Measurements from ENCODE around the gene TMCO6. TPM values are rescaled to one million over a fixed set of nuclear protein-coding genes. Genes with fewer than 3 reads are reported as not detected.

The TMCO6 gene
- total RNA-seq, 6 donors from 2014 or later = 11.8 to 99.7 (median 31.3) TPM

DNA sequence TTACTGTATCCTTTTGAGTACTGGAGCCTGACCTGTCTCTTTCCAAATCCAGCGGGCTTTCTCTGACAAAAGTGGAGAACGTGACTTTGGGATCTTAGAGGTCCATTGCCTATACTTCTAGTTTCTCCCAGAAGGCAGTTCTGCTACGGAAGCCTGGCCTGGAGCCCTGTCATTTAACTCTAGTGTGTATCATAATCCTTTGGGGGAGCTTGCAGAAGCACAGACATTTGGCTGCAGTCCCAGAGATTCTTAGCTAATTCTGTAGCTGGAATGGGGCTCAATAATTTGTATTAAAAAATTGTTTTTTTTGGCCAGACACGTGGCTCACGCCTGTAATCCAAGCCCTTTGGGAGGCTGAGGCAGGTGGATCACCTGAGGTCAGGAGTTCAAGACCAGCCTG lies 55.0 kb downstream of the TMCO6 start:
- no peak for ATAC-seq (ENCODE audit: low FRiP score in 2 of 2)
- H3K27ac ChIP-seq = no peak overlapping the region
- H3K4me3 ChIP-seq = no peak overlapping the region
- TF ChIP-seq POLR2AphosphoS5 (IDR thresholded peaks at IDR 0.05) (no peak), EP300 (IDR thresholded peaks at IDR 0.05) (no peak), CTCF (IDR thresholded peaks at IDR 0.05) (no peak), POLR2A (IDR thresholded peaks at IDR 0.05) (no peak)
- H3K9me3 ChIP-seq = no peaks in the 10 kb centered on the region
- H3K27me3 ChIP-seq = no peaks in the 10 kb centered on the region
- H3K4me1 ChIP-seq = peaks cover 15 to 31% (median 19%) of the 10 kb centered on the region in 4 donors
- peaks cover 39 to 60% (median 51%) of the 10 kb centered on the region in 4 donors for H3K36me3 ChIP-seq
- no peak for DNase-seq
- 70 to 82% methylated on average over 5 of the region's 5 CpGs for WGBS, 2 donors

Other genes starting within 250 kb of the TMCO6 start
- 100 to 1,000 TPM in 5 of 6 donors, 10 to 100 TPM in 1; 97.0 to 338 (median 135) TPM for gene ANKHD1, start 237.6 kb upstream of the TMCO6 start, total RNA-seq
- gene EIF4EBP3, start 91.8 kb upstream of the TMCO6 start, total RNA-seq = 10 to 100 TPM; 12.1 to 32.5 (median 21.0) TPM
- 10 to 100 TPM; 23.1 to 31.6 (median 29.6) TPM for gene SRA1, start 82.0 kb upstream of the TMCO6 start, total RNA-seq
- 100 to 1,000 TPM in 1 of 6 donors, 10 to 100 TPM in 5; 14.1 to 127 (median 28.4) TPM for gene APBB3, start 74.9 kb upstream of the TMCO6 start, total RNA-seq
- 10 to 100 TPM; 30.4 to 92.3 (median 56.7) TPM for gene SLC35A4, start 74.6 kb upstream of the TMCO6 start, total RNA-seq
- gene CD14, start 6.3 kb upstream of the TMCO6 start, total RNA-seq = 100 to 1,000 TPM in 4 of 6 donors, 10 to 100 TPM in 2; 27.3 to 195 (median 102) TPM
- gene NDUFA2, start 8.2 kb downstream of the TMCO6 start, total RNA-seq = 10 to 100 TPM; 26.2 to 59.6 (median 51.8) TPM
- gene IK, start 8.4 kb downstream of the TMCO6 start, total RNA-seq = 100 to 1,000 TPM in 2 of 6 donors, 10 to 100 TPM in 4; 72.2 to 153 (median 83.5) TPM
- 10 to 100 TPM; 23.2 to 44.0 (median 24.5) TPM for gene WDR55, start 25.5 kb downstream of the TMCO6 start, total RNA-seq
- gene DND1, start 34.1 kb downstream of the TMCO6 start, total RNA-seq = 1 to 10 TPM in 5 of 6 donors, under 1 TPM in 1; 0.92 to 3.6 (median 1.6) TPM
- gene HARS1, start 51.9 kb downstream of the TMCO6 start, total RNA-seq = 10 to 100 TPM; 40.7 to 57.6 (median 44.6) TPM
- 100 to 1,000 TPM in 1 of 6 donors, 10 to 100 TPM in 5; 19.7 to 136 (median 24.2) TPM for gene HARS2, start 52.0 kb downstream of the TMCO6 start, total RNA-seq
- gene ZMAT2, start 61.0 kb downstream of the TMCO6 start, total RNA-seq = 10 to 100 TPM; 18.5 to 49.9 (median 35.0) TPM
- gene PCDHA1, start 146.7 kb downstream of the TMCO6 start, total RNA-seq = under 1 TPM in 1 of 6 donors, not detected in 5; 0.13 TPM
- gene PCDHA2, start 155.4 kb downstream of the TMCO6 start, total RNA-seq = under 1 TPM in 3 of 6 donors, not detected in 3; 0.13 to 0.78 (median 0.30) TPM
- gene PCDHA3, start 161.6 kb downstream of the TMCO6 start, total RNA-seq = 1 to 10 TPM in 4 of 6 donors, under 1 TPM in 2; 0.61 to 1.6 (median 1.0) TPM
- gene PCDHA4, start 167.6 kb downstream of the TMCO6 start, total RNA-seq = 1 to 10 TPM; 1.4 to 4.2 (median 2.0) TPM
- gene PCDHA5, start 182.2 kb downstream of the TMCO6 start, total RNA-seq = 1 to 10 TPM in 3 of 6 donors, under 1 TPM in 3; 0.15 to 1.4 (median 0.72) TPM
- gene PCDHA6, start 188.5 kb downstream of the TMCO6 start, total RNA-seq = 1 to 10 TPM in 2 of 6 donors, under 1 TPM in 4; 0.44 to 2.1 (median 0.63) TPM
- 1 to 10 TPM in 1 of 6 donors, under 1 TPM in 5; 0.46 to 3.1 (median 0.57) TPM for gene PCDHA7, start 194.8 kb downstream of the TMCO6 start, total RNA-seq
- 1 to 10 TPM in 2 of 6 donors, under 1 TPM in 4; 0.23 to 2.1 (median 0.55) TPM for gene PCDHA8, start 201.7 kb downstream of the TMCO6 start, total RNA-seq
- gene PCDHA9, start 208.9 kb downstream of the TMCO6 start, total RNA-seq = 1 to 10 TPM in 2 of 6 donors, under 1 TPM in 4; 0.11 to 1.2 (median 0.28) TPM
- 1 to 10 TPM in 5 of 6 donors, under 1 TPM in 1; 0.30 to 7.6 (median 2.2) TPM for gene PCDHA10, start 216.4 kb downstream of the TMCO6 start, total RNA-seq
- 1 to 10 TPM in 4 of 6 donors, under 1 TPM in 2; 0.61 to 5.2 (median 1.9) TPM for gene PCDHA11, start 229.5 kb downstream of the TMCO6 start, total RNA-seq
- 10 to 100 TPM in 2 of 6 donors, 1 to 10 TPM in 4; 3.3 to 12.1 (median 7.3) TPM for gene PCDHA12, start 235.9 kb downstream of the TMCO6 start, total RNA-seq
- gene PCDHA13, start 242.7 kb downstream of the TMCO6 start, total RNA-seq = 1 to 10 TPM in 4 of 6 donors, under 1 TPM in 2; 0.44 to 5.2 (median 1.2) TPM